GM12878 (cell line): ENCODE measurements around the gene PAN3. TPM values are rescaled to one million over a fixed set of nuclear protein-coding genes. Genes with fewer than 3 reads are reported as not detected.
A peak's percentile ranks its signal among the peaks of the same experiment; 100 is the strongest.

Source experiments
- HDAC6 ChIP-seq: fragments of 200-600 bp; sonication (generic); IDR thresholded peaks from one replicate; pipeline ENCODE4 v1.8.0; 2017; ENCODE audit warnings: antibody characterized with exemption; ENCODE audit not compliant: unreplicated experiment
- IRF3 ChIP-seq: fragments of 450-650 bp; IDR thresholded peaks from 2 replicates; pipeline ENCODE4 v1.6.1; 2014; ENCODE audit warnings: mild to moderate bottlenecking
- JUND ChIP-seq: IDR thresholded peaks from 2 replicates; pipeline ENCODE4 v1.6.1; 2012; ENCODE audit warnings: low read depth, mild to moderate bottlenecking, low read length, improper control_type of control experiment, moderate library complexity
- MAX ChIP-seq: IDR thresholded peaks from 2 replicates; pipeline ENCODE4 v1.6.1; 2012; ENCODE audit warnings: low read depth, low read length, improper control_type of control experiment
- MTA2 ChIP-seq: fragments of 450-650 bp; IDR thresholded peaks from 2 replicates; pipeline ENCODE4 v1.6.1; 2016; ENCODE audit warnings: low read depth, mild to moderate bottlenecking, moderate library complexity
- PBX3 ChIP-seq: IDR thresholded peaks from 2 replicates; pipeline ENCODE4 v1.6.1; 2011; ENCODE audit warnings: mild to moderate bottlenecking, low read depth, low read length, moderate library complexity; ENCODE audit not compliant: insufficient replicate concordance
- PML ChIP-seq: IDR thresholded peaks from 2 replicates; pipeline ENCODE4 v1.6.1; 2012; ENCODE audit warnings: low read length, inconsistent platforms
- POLR2A ChIP-seq: IDR thresholded peaks from 2 replicates; pipeline ENCODE4 v1.6.1; 2011; ENCODE audit warnings: low read depth, mild to moderate bottlenecking, low read length
- POU2F2 ChIP-seq: IDR thresholded peaks from 3 replicates; pipeline ENCODE4 v1.6.1; 2011; ENCODE audit warnings: low read depth, mild to moderate bottlenecking, low read length, borderline replicate concordance
- RAD21 ChIP-seq: IDR thresholded peaks from 2 replicates; pipeline ENCODE4 v1.6.1; 2011; ENCODE audit warnings: mild to moderate bottlenecking, low read depth, low read length, moderate library complexity; ENCODE audit not compliant: insufficient read depth
- RAD51 ChIP-seq: fragments of 450-650 bp; IDR thresholded peaks from 2 replicates; pipeline ENCODE4 v1.6.1; 2016; ENCODE audit warnings: moderate library complexity, mild to moderate bottlenecking, inconsistent platforms
- RUNX3 ChIP-seq: IDR thresholded peaks from 2 replicates; pipeline ENCODE4 v1.6.1; 2012; ENCODE audit warnings: low read length, inconsistent platforms
- SRF ChIP-seq, 2 experiments: IDR thresholded peaks; 2 replicates each; pipeline ENCODE4 v1.6.1; 2011; ENCODE audit warnings: low read depth in 2 of 2, low read length in 2 of 2, mild to moderate bottlenecking in 1 of 2, moderate library complexity in 1 of 2
- TARDBP ChIP-seq: IDR thresholded peaks from 2 replicates; pipeline ENCODE4 v1.6.1; 2016; ENCODE audit warnings: borderline replicate concordance
- TBL1XR1 ChIP-seq: IDR thresholded peaks from 2 replicates; pipeline ENCODE4 v1.6.1; 2012; ENCODE audit warnings: low read depth, low read length, improper control_type of control experiment
- USF1 ChIP-seq: IDR thresholded peaks from 2 replicates; pipeline ENCODE4 v1.6.1; 2011; ENCODE audit warnings: borderline replicate concordance, low read depth, mild to moderate bottlenecking, moderate library complexity, mixed read lengths, low read length; ENCODE audit not compliant: insufficient read depth; ENCODE audit errors: extremely low read length
- WRNIP1 ChIP-seq: IDR thresholded peaks from 2 replicates; pipeline ENCODE4 v1.6.1; 2011; ENCODE audit warnings: low read depth, low read length, improper control_type of control experiment, borderline replicate concordance
- ZBED1 ChIP-seq: IDR thresholded peaks from 2 replicates; pipeline ENCODE4 v1.6.1; 2016; ENCODE audit warnings: borderline replicate concordance
- ZBTB40 ChIP-seq: fragments of 450-650 bp; IDR thresholded peaks from 2 replicates; pipeline ENCODE4 v1.6.1; 2016; ENCODE audit warnings: mild to moderate bottlenecking, moderate library complexity, borderline replicate concordance
- ZNF207 ChIP-seq: fragments of 450-650 bp; IDR thresholded peaks from 2 replicates; pipeline ENCODE4 v1.6.1; 2014; ENCODE audit warnings: antibody characterized with exemption, mild to moderate bottlenecking, borderline replicate concordance
- ZNF24 ChIP-seq: fragments of 450-650 bp; IDR thresholded peaks from 2 replicates; pipeline ENCODE4 v1.6.1; 2017; ENCODE audit warnings: antibody characterized with exemption, mild to moderate bottlenecking
- ZNF274 ChIP-seq: IDR thresholded peaks from one replicate; pipeline ENCODE4 v1.8.0; 2011; ENCODE audit not compliant: insufficient read length, insufficient read depth
- ZSCAN29 ChIP-seq: fragments of 450-650 bp; IDR thresholded peaks from 2 replicates; pipeline ENCODE4 v1.6.1; 2017; ENCODE audit warnings: mild to moderate bottlenecking, moderate library complexity
- polyA plus RNA-seq, 11 experiments: library from polyadenylated mRNA; depleted of rRNA in 4 of 11; unstranded in 6 of 11; stranded (reverse) in 5 of 11; fragments of >200 nt; fragmentation: Nextera tagmentation in 4 of 11; fragmentation: Illumina TruSeq in 1 of 11; extraction: Ambion mirVana in 4 of 11; extraction: Trizol in 1 of 11; gene quantifications; 1 replicate in 1 of 11; 2 replicates in 10 of 11; pipeline versions ENCODE4 v1.2.1 to v1.2.3, GENCODE V29; 2011 to 2016; ENCODE audit warnings: inconsistent platforms in 2 of 11, missing spikeins in 2 of 11, low read depth in 1 of 11
- total RNA-seq, 4 experiments: library from RNA; depleted of rRNA in 3 of 4; stranded (reverse); fragments of >200 nt in 3 of 4; fragmentation: Illumina TruSeq in 1 of 4; extraction: Trizol in 1 of 4; gene quantifications; 2 replicates each; pipeline versions ENCODE4 v1.2.1 to v1.2.3, GENCODE V29; 2013 to 2021

PAN3 gene
- total and polyA plus RNA-seq, 10 of the 15 experiments (the other 5 are each of a cell fraction or from before 2014, with no cell fraction given): 13.0 to 33.3 (median 19.9) TPM

- TF ChIP-seq ZBTB40: no peak
- no peak for TF ChIP-seq HDAC6
- TF ChIP-seq POLR2A: peak; percentile 84
- no peak for TF ChIP-seq MTA2
- TF ChIP-seq ZNF274: no peak
- no peak for TF ChIP-seq MAX
- no peak for TF ChIP-seq ZSCAN29
- TF ChIP-seq IRF3: no peak
- 0 out of 2 replicates have a peak, but pooled peaks have one; percentile 23 for TF ChIP-seq TBL1XR1
- TF ChIP-seq POU2F2: peak; percentile 73; the same call in 2 of the 3 replicates
- peak; percentile 29; the same call in 1 of the 2 replicates for TF ChIP-seq RAD21
- TF ChIP-seq TARDBP: no peak
- 0 out of 2 replicates have a peak, but pooled peaks have one; percentile 69 for TF ChIP-seq PML
- TF ChIP-seq ZNF207: no peak
- TF ChIP-seq JUND: no peak
- no peak for TF ChIP-seq USF1
- no peak for TF ChIP-seq SRF (IDR thresholded peaks at IDR 0.05; ENCODE audit: low read depth in 2 of 2, low read length in 2 of 2)
- no peak for TF ChIP-seq RAD51
- no peak for TF ChIP-seq WRNIP1
- no peak for TF ChIP-seq ZBED1
- TF ChIP-seq RUNX3: peak; percentile 48
- TF ChIP-seq ZNF24: no peak
- no peak for TF ChIP-seq PBX3
Observed at GRCh38 chr13:28138012-28138755, at the start of gene PAN3 (continued).
